ENCODE results near the gene GJA3.

- TF ChIP-seq CTCF (IDR thresholded peaks at IDR 0.05; ENCODE audit: low read depth, low read length) (no peak), EZH2phosphoT487 (IDR thresholded peaks at IDR 0.05; ENCODE audit: low read depth) (no peak)
These were observed 16.4 kb upstream of the GJA3 start for GRCh38 chr13:20177049-20177831.

All from OCI-LY3 (cell line).